Right renal cortex interstitium (tissue), 3 donors: ENCODE results near the gene RPUSD2. TPM values are rescaled to one million over a fixed set of nuclear protein-coding genes. Genes with fewer than 3 reads are reported as not detected.

Experiments
- DNase-seq, 3 donors: peaks; one replicate each; pipeline ENCODE4 v3.0.0-alpha.2; 2013; ENCODE audit warnings: low read depth in 3 of 3, low spot score in 2 of 3
- polyA plus RNA-seq, 3 donors: library from polyadenylated mRNA; unstranded; fragments of 120-200 nt; gene quantifications; one replicate each; pipeline ENCODE4 v1.2.1, GENCODE V29; 2013; ENCODE audit not compliant: insufficient read length in 3 of 3

The RPUSD2 gene
- polyA plus RNA-seq, 3 donors: 10.3 to 11.8 (median 10.3) TPM

- DNase-seq: no peak
Observed at GRCh38 chr15:40603935-40604334, 34.8 kb downstream of the RPUSD2 start.

- no peak for DNase-seq
Observed at GRCh38 chr15:40613080-40613479, 44.0 kb downstream of the RPUSD2 start.

GRCh38 chr15:40618023-40618422, 48.9 kb downstream of the RPUSD2 start:
- no peak for DNase-seq

GRCh38 chr15:40618906-40619305, 49.8 kb downstream of the RPUSD2 start:
- no peak for DNase-seq

GRCh38 chr15:40623361-40623760, 54.3 kb downstream of the RPUSD2 start:
- no peak for DNase-seq

Other genes starting within 250 kb of the RPUSD2 start
- 10 to 100 TPM; 17.7 to 18.1 (median 17.8) TPM for gene INAFM2, start 245.6 kb upstream of the RPUSD2 start, polyA plus RNA-seq
- 1 to 10 TPM; 5.1 to 8.9 (median 8.4) TPM for gene CCDC9B, start 228.4 kb upstream of the RPUSD2 start, polyA plus RNA-seq
- gene PHGR1, start 218.3 kb upstream of the RPUSD2 start, polyA plus RNA-seq: not detected
- gene DISP2, start 211.1 kb upstream of the RPUSD2 start, polyA plus RNA-seq: under 1 TPM; 0.08 to 0.79 (median 0.51) TPM
- 10 to 100 TPM; 31.3 to 39.8 (median 34.5) TPM for gene KNSTRN, start 186.6 kb upstream of the RPUSD2 start, polyA plus RNA-seq
- 10 to 100 TPM; 61.8 to 77.7 (median 69.1) TPM for gene IVD, start 163.5 kb upstream of the RPUSD2 start, polyA plus RNA-seq
- 10 to 100 TPM; 19.1 to 21.0 (median 19.6) TPM for gene BAHD1, start 128.3 kb upstream of the RPUSD2 start, polyA plus RNA-seq
- gene CHST14, start 98.3 kb upstream of the RPUSD2 start, polyA plus RNA-seq: 10 to 100 TPM; 30.6 to 33.2 (median 32.8) TPM
- 10 to 100 TPM; 25.9 to 31.6 (median 29.9) TPM for gene CCDC32, start 4.3 kb upstream of the RPUSD2 start, polyA plus RNA-seq
- gene KNL1, start 24.9 kb downstream of the RPUSD2 start, polyA plus RNA-seq: 10 to 100 TPM; 17.3 to 21.4 (median 18.6) TPM
- gene RAD51, start 125.9 kb downstream of the RPUSD2 start, polyA plus RNA-seq: 10 to 100 TPM; 13.3 to 17.7 (median 14.9) TPM
- 10 to 100 TPM; 35.4 to 39.2 (median 38.7) TPM for gene RMDN3, start 186.0 kb downstream of the RPUSD2 start, polyA plus RNA-seq
- gene GCHFR, start 194.8 kb downstream of the RPUSD2 start, polyA plus RNA-seq: 10 to 100 TPM; 31.9 to 44.8 (median 36.3) TPM
- gene C15orf62, start 200.7 kb downstream of the RPUSD2 start, polyA plus RNA-seq: 1 to 10 TPM; 1.7 to 1.9 (median 1.9) TPM
- gene ZFYVE19, start 237.8 kb downstream of the RPUSD2 start, polyA plus RNA-seq: 10 to 100 TPM; 25.7 to 27.9 (median 26.0) TPM
- 10 to 100 TPM; 38.1 to 40.6 (median 38.5) TPM for gene DNAJC17, start 238.2 kb downstream of the RPUSD2 start, polyA plus RNA-seq